Activated T-cell treated with anti-CD3 and anti-CD28 coated beads, Interleukin-2, amount 50 U/mL, for 72 hours (primary cell): Measurements from ENCODE around the gene FGA. TPM values are rescaled to one million over a fixed set of nuclear protein-coding genes. Genes with fewer than 3 reads are reported as not detected.

Experiments
- ATAC-seq, 2 donors: fragments of 150-1000 bp; cut with Tn5 transposase; replicated peaks in 1 of 2; 2 replicates each; pipeline ENCODE4 v1.10.0; 2021; ENCODE audit warnings: moderate library complexity in 2 of 2, mild to moderate bottlenecking in 1 of 2
- DNase-seq, 2 donors: peaks; one replicate each; pipeline ENCODE4 v3.0.0; 2021 to 2022; ENCODE audit warnings: mixed read lengths in 1 of 2
- H3K27ac Mint-ChIP-seq: one replicate; pipeline ENCODE4 v1.8.0; 2022; ENCODE audit warnings: mild to moderate bottlenecking, moderate library complexity, mixed read lengths
- H3K27me3 Mint-ChIP-seq: one replicate; pipeline ENCODE4 v1.8.0; 2022; ENCODE audit warnings: low read depth, mixed read lengths
- H3K36me3 Mint-ChIP-seq, 2 donors: one replicate each; pipeline ENCODE4 v1.8.0; 2022; ENCODE audit warnings: mixed read lengths in 2 of 2, mild to moderate bottlenecking in 1 of 2; ENCODE audit not compliant: insufficient read depth in 2 of 2
- H3K4me1 Mint-ChIP-seq: one replicate; pipeline ENCODE4 v1.8.0; 2022; ENCODE audit warnings: low read depth, mixed read lengths
- H3K4me3 Mint-ChIP-seq, 2 donors: one replicate each; pipeline ENCODE4 v1.8.0; 2022; ENCODE audit warnings: mild to moderate bottlenecking in 2 of 2, mixed read lengths in 2 of 2, moderate library complexity in 2 of 2
- H3K9me3 Mint-ChIP-seq, 2 donors: one replicate each; pipeline ENCODE4 v1.8.0; 2022; ENCODE audit warnings: mixed read lengths in 2 of 2
- total RNA-seq, 2 donors: library from RNA; stranded (reverse); gene quantifications; one replicate each; pipeline ENCODE4 v1.2.3, GENCODE V29; 2022

FGA gene
- total RNA-seq, 2 donors from 2014 or later: not detected

GRCh38 chr4:154583677-154584076 lies 6.9 kb downstream of the FGA start:
- H3K4me1 Mint-ChIP-seq: no peaks in the 10 kb centered on the region
- H3K36me3 Mint-ChIP-seq: no peaks in the 10 kb centered on the region
- no peak overlapping the region for H3K27ac Mint-ChIP-seq
- H3K4me3 Mint-ChIP-seq: no peak overlapping the region
- H3K27me3 Mint-ChIP-seq: peaks cover 5% of the 10 kb centered on the region
- no peaks in the 10 kb centered on the region for H3K9me3 Mint-ChIP-seq
- no peak for DNase-seq
- no peak for ATAC-seq

DNA sequence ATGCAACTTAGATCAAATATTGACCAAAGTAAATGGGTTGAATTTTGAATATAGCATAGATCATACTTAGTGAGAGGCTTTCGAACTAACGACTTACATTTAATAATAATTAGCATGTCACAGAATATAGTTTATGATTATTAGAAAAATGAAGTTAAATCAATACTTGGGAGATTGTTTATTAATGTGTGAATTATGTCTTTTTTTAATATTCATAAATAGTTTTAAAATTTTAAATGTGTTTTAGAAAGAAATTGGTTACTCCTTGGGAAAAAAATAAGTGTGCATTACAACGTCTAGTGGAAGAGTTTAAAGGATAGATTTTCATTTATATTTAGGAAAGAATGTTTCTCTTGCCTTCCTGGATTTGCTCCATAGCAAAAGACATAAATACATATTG lies 7.3 kb downstream of the FGA start:
- Mint-ChIP-seq H3K27ac (no peak overlapping the region), H3K27me3 (peaks cover 5% of the 10 kb centered on the region), H3K9me3 (no peaks in the 10 kb centered on the region), H3K4me1 (no peaks in the 10 kb centered on the region), H3K4me3 (no peak overlapping the region), H3K36me3 (no peaks in the 10 kb centered on the region)
- no peak for ATAC-seq
- no peak for DNase-seq

DNA sequence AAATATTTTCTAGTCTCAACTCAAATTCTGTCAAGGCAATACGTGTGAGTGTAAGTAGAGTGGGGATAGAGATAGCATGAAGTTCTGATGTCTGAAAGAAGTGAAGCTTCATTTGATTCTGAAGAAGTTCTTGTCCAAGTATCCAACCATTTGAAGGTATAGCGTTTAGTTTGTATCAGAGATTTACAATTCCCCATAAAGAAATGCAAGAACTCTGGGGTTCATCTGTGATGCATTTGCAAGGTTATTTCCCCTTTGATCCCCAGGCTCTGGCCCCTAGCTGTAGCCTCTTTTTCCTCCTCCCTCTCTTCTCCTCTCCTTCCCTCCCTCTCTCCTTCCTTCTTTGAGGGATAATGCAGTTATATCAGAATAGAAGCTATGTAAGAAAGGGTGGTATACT lies 7.8 kb downstream of the FGA start:
- H3K36me3 Mint-ChIP-seq: no peaks in the 10 kb centered on the region
- H3K4me1 Mint-ChIP-seq: no peaks in the 10 kb centered on the region
- no peak overlapping the region for H3K27ac Mint-ChIP-seq
- ATAC-seq (no peak), DNase-seq (no peak)
- peaks cover 6% of the 10 kb centered on the region for H3K27me3 Mint-ChIP-seq
- no peaks in the 10 kb centered on the region for H3K9me3 Mint-ChIP-seq
- no peak overlapping the region for H3K4me3 Mint-ChIP-seq

DNA sequence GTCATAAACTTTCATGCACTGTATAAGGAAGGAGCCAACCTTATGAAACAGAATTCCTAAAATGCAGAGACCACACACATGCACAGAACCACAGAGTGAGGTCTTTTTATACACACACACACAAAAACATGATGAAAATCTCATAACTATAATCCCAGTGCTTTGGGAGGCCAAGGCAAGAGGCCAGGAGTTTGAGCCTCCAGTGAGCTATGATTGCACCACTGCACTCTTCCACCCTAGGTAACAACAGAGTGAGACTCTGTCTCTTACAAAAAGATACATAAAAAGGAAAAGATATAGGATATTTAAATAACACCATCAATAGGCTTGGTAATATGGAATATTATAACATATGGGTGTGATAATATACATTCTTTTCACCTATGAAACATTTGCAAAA lies 10.6 kb downstream of the FGA start:
- H3K4me3 Mint-ChIP-seq: no peak overlapping the region
- H3K27me3 Mint-ChIP-seq: peaks cover 12% of the 10 kb centered on the region
- no peaks in the 10 kb centered on the region for H3K4me1 Mint-ChIP-seq
- ATAC-seq (no peak), DNase-seq (no peak)
- H3K9me3 Mint-ChIP-seq: no peaks in the 10 kb centered on the region
- H3K27ac Mint-ChIP-seq: no peak overlapping the region
- no peaks in the 10 kb centered on the region for H3K36me3 Mint-ChIP-seq

DNA sequence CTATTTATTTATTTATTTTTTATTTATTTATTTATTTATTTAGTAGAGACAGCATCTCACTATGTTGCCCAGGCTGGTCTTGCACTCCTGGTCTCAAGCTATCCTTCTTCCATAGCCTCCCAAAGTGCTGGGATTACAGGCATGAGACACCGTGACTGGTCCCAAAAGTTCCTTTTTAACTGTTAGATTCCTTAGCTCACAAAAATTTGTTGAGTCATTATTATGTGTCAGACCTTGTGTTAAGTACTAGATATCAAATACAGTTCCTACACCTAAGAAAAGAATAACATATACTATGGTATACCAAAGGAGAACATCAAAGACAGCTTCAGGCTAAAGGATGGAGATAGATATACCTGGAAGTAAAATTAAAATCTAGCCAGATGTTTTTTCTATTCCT lies 11.6 kb downstream of the FGA start:
- DNase-seq: no peak
- no peaks in the 10 kb centered on the region for H3K36me3 Mint-ChIP-seq
- no peaks in the 10 kb centered on the region for H3K9me3 Mint-ChIP-seq

GRCh38 chr4:154577324-154577723 lies 13.2 kb downstream of the FGA start:
- Mint-ChIP-seq H3K36me3 (no peaks in the 10 kb centered on the region), H3K4me1 (no peaks in the 10 kb centered on the region), H3K9me3 (no peaks in the 10 kb centered on the region), H3K4me3 (no peak overlapping the region), H3K27me3 (peaks cover 12% of the 10 kb centered on the region), H3K27ac (no peak overlapping the region)
- no peak for ATAC-seq
- DNase-seq: no peak

More for the DNA sequence above, 11.6 kb downstream of the FGA start:
- Mint-ChIP-seq H3K4me1 (no peaks in the 10 kb centered on the region), H3K27me3 (peaks cover 12% of the 10 kb centered on the region), H3K4me3 (no peak overlapping the region), H3K27ac (no peak overlapping the region)
- ATAC-seq: no peak

- DNase-seq: no peak
- ATAC-seq: no peak
- Mint-ChIP-seq H3K36me3 (no peaks in the 10 kb centered on the region), H3K27me3 (peaks cover 12% of the 10 kb centered on the region), H3K27ac (no peak overlapping the region), H3K4me1 (no peaks in the 10 kb centered on the region), H3K4me3 (no peak overlapping the region), H3K9me3 (no peaks in the 10 kb centered on the region)
These were observed 16.2 kb downstream of the FGA start for GRCh38 chr4:154574311-154574710.

- DNase-seq (no peak), ATAC-seq (no peak)
- Mint-ChIP-seq H3K4me3 (no peak overlapping the region), H3K36me3 (no peaks in the 10 kb centered on the region), H3K27me3 (peaks cover 12% of the 10 kb centered on the region), H3K4me1 (no peaks in the 10 kb centered on the region), H3K27ac (no peak overlapping the region), H3K9me3 (no peaks in the 10 kb centered on the region)
These were observed 17.2 kb downstream of the FGA start for GRCh38 chr4:154573190-154573870.

- H3K27me3 Mint-ChIP-seq: peaks cover 5% of the 10 kb centered on the region
- no peaks in the 10 kb centered on the region for H3K4me1 Mint-ChIP-seq
- no peak for ATAC-seq
- H3K36me3 Mint-ChIP-seq: no peaks in the 10 kb centered on the region
- DNase-seq: no peak
- no peak overlapping the region for H3K27ac Mint-ChIP-seq
- H3K9me3 Mint-ChIP-seq: no peaks in the 10 kb centered on the region
- H3K4me3 Mint-ChIP-seq: no peak overlapping the region
These were observed 21.0 kb downstream of the FGA start for GRCh38 chr4:154569584-154569983.

DNA sequence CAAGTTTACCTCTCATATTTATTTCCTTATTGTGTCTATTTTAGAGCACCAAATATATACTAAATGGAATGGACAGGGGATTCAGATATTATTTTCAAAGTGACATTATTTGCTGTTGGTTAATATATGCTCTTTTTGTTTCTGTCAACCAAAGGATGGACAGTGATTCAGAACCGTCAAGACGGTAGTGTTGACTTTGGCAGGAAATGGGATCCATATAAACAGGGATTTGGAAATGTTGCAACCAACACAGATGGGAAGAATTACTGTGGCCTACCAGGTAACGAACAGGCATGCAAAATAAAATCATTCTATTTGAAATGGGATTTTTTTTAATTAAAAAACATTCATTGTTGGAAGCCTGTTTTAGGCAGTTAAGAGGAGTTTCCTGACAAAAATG lies 21.5 kb downstream of the FGA start:
- no peak overlapping the region for H3K4me3 Mint-ChIP-seq
- H3K4me1 Mint-ChIP-seq: no peaks in the 10 kb centered on the region
- no peak overlapping the region for H3K27ac Mint-ChIP-seq
- DNase-seq: no peak
- H3K36me3 Mint-ChIP-seq: no peaks in the 10 kb centered on the region
- no peaks in the 10 kb centered on the region for H3K9me3 Mint-ChIP-seq
- no peak for ATAC-seq
- peaks cover 5% of the 10 kb centered on the region for H3K27me3 Mint-ChIP-seq

DNA sequence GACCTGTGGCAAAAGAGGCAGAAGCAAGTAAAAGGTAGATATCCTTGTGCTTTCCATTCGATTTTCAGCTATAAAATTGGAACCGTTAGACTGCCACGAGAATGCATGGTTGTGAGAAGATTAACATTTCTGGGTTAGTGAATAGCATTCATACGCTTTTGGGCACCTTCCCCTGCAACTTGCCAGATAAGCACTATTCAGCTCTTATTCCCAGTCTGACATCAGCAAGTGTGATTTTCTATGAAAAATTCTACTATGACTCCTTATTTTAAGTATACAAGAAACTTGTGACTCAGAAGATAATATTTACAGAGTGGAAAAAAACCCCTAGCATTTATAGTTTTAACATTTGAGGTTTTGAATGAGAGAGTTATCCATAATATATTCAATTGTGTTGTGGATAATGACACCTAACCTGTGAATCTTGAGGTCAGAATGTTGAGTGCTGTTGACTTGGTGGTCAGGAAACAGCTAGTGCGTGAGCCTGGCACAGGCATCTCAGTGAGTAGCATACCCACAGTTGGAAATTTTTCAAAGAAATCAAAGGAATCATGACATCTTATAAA lies 23.8 kb downstream of the FGA start:
- no peaks in the 10 kb centered on the region for H3K4me1 Mint-ChIP-seq
- no peak for DNase-seq
- H3K27me3 Mint-ChIP-seq: peaks cover 5% of the 10 kb centered on the region
- H3K27ac Mint-ChIP-seq: no peak overlapping the region
- no peak overlapping the region for H3K4me3 Mint-ChIP-seq
- no peak for ATAC-seq
- no peaks in the 10 kb centered on the region for H3K36me3 Mint-ChIP-seq
- no peaks in the 10 kb centered on the region for H3K9me3 Mint-ChIP-seq

DNA sequence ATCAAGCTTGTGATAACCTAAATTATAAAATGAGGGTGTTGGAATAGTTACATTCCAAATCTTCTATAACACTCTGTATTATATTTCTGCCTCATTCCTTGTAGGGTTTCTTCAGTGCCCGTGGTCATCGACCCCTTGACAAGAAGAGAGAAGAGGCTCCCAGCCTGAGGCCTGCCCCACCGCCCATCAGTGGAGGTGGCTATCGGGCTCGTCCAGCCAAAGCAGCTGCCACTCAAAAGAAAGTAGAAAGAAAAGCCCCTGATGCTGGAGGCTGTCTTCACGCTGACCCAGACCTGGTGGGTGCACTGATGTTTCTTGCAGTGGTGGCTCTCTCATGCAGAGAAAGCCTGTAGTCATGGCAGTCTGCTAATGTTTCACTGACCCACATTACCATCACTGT lies 24.8 kb downstream of the FGA start:
- H3K36me3 Mint-ChIP-seq: no peaks in the 10 kb centered on the region
- ATAC-seq: no peak
- H3K27me3 Mint-ChIP-seq: peaks cover 5% of the 10 kb centered on the region

DNA sequence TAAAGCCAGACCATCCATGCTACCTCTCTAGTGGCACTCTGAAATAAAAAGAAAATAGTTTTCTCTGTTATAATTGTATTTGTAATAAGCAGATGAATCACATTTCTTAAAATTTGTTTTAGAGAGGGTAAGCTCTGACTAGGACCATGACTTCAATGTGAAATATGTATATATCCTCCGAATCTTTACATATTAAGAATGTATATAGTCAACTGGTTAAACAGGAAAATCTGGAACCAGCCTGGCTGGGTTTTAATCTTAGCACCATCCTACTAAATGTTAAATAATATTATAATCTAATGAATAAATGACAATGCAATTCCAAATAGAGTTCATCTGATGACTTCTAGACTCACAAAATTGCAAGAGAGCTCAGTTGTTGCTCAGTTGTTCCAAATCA lies 26.2 kb downstream of the FGA start:
- ATAC-seq (no peak), DNase-seq (no peak)
- Mint-ChIP-seq H3K4me1 (no peaks in the 10 kb centered on the region), H3K9me3 (no peaks in the 10 kb centered on the region), H3K36me3 (no peaks in the 10 kb centered on the region), H3K4me3 (no peak overlapping the region), H3K27me3 (no peaks in the 10 kb centered on the region), H3K27ac (no peak overlapping the region)

More for the DNA sequence above, 24.8 kb downstream of the FGA start:
- no peak overlapping the region for H3K27ac Mint-ChIP-seq
- no peaks in the 10 kb centered on the region for H3K9me3 Mint-ChIP-seq
- no peaks in the 10 kb centered on the region for H3K4me1 Mint-ChIP-seq
- no peak overlapping the region for H3K4me3 Mint-ChIP-seq
- DNase-seq: no peak

DNA sequence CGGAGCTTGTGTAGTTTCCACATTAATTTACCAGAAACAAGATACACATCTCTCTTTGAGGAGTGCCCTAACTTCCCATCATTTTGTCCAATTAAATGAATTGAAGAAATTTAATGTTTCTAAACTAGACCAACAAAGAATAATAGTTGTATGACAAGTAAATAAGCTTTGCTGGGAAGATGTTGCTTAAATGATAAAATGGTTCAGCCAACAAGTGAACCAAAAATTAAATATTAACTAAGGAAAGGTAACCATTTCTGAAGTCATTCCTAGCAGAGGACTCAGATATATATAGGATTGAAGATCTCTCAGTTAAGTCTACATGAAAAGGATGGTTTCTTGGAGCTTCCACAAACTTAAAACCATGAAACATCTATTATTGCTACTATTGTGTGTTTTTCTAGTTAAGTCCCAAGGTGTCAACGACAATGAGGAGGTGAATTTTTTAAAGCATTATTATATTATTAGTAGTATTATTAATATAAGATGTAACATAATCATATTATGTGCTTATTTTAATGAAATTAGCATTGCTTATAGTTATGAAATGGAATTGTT lies 27.8 kb downstream of the FGA start, which contains the start of gene FGB:
Gene FGB (plus strand): TSS at position 315 of the 558 bp plus-strand sequence. CDS start 8 bp downstream, at position 323.
- DNase-seq (no peak), ATAC-seq (no peak)
- Mint-ChIP-seq H3K4me3 (no peak within 1 kb of the TSS), H3K27me3 (no peaks in the 10 kb centered on the region), H3K27ac (no peak within 1 kb of the TSS), H3K9me3 (no peaks in the 10 kb centered on the region), H3K36me3 (no peaks in the 10 kb centered on the region), H3K4me1 (no peaks in the 10 kb centered on the region)
